Esophagus muscularis mucosa (tissue), 4 donors: Measurements from ENCODE around the gene SKIC8.

Experiments
- EP300 ChIP-seq: sonication (generic); formaldehyde crosslinking; IDR thresholded peaks from one replicate; pipeline ENCODE4 v1.6.1; 2017; ENCODE audit warnings: antibody characterized with exemption
- POLR2A ChIP-seq: fragments of 450-650 bp; IDR thresholded peaks from one replicate; pipeline ENCODE4 v1.6.1; 2017; ENCODE audit warnings: antibody characterized with exemption, moderate library complexity, mild to moderate bottlenecking, low read depth
- POLR2AphosphoS5 ChIP-seq, 2 donors: sonication (generic); formaldehyde crosslinking; IDR thresholded peaks; one replicate each; pipeline ENCODE4 v1.6.1; 2017; ENCODE audit warnings: antibody characterized with exemption in 2 of 2
- TF ChIP-seq, protein P1 (sequence below), 3 experiments: fragments of 200-600 bp in 2 of 3; fragments of 450-650 bp in 1 of 3; sonication (generic) in 2 of 3; IDR thresholded peaks; one replicate each; pipeline ENCODE4 v1.5.1; 2017 to 2019; ENCODE audit warnings: antibody characterized with exemption in 3 of 3, mild to moderate bottlenecking in 2 of 3, moderate library complexity in 1 of 3

DNA sequence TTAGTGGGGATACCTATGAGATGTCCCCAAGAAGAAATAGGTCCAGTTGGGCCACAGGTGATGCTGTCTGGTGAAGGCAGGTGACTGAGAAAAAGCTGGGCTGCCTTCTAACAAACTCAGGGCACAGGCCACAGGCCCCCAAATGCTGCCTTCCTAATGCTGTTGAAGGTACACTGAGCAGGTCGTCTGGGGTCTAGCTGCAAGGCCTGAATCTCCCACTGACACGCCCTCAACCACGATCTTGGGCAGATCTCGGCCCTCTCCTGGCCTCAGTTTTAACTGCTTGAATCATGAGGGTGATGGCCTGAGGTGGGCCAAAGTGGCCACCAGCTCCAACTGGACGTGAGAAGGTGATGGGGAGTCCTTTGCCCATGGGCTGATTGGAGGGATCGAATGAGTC, 62.9 kb downstream of the SKIC8 start:
- TF ChIP-seq, protein P1, sequence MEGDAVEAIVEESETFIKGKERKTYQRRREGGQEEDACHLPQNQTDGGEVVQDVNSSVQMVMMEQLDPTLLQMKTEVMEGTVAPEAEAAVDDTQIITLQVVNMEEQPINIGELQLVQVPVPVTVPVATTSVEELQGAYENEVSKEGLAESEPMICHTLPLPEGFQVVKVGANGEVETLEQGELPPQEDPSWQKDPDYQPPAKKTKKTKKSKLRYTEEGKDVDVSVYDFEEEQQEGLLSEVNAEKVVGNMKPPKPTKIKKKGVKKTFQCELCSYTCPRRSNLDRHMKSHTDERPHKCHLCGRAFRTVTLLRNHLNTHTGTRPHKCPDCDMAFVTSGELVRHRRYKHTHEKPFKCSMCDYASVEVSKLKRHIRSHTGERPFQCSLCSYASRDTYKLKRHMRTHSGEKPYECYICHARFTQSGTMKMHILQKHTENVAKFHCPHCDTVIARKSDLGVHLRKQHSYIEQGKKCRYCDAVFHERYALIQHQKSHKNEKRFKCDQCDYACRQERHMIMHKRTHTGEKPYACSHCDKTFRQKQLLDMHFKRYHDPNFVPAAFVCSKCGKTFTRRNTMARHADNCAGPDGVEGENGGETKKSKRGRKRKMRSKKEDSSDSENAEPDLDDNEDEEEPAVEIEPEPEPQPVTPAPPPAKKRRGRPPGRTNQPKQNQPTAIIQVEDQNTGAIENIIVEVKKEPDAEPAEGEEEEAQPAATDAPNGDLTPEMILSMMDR (IDR thresholded peaks at IDR 0.05), result no peak
- TF ChIP-seq POLR2A, result no peak
- TF ChIP-seq EP300, result no peak
- no peak for TF ChIP-seq POLR2AphosphoS5 (IDR thresholded peaks at IDR 0.05)
